A673 (cell line): ENCODE data around the gene THNSL1. TPM values are rescaled to one million over a fixed set of nuclear protein-coding genes. Genes with fewer than 3 reads are reported as not detected.

Experiments
- BruUV-seq: library from RNA; stranded (reverse); fragments of 400-500 nt; replicated peaks from 2 replicates; lab custom pipeline; 2021; lab: Mats Ljungman, UMichigan
- CTCF ChIA-PET: fragments of 300-600 bp; sonication (Branson Sonifier 250); formaldehyde crosslinking; loops from one replicate; lab custom pipeline; 2022; ENCODE audit warnings: antibody characterized with exemption; lab: Charles Lee
- POLR2A ChIA-PET: fragments of 300-600 bp; sonication (Branson Sonifier 250); formaldehyde crosslinking; loops from one replicate; lab custom pipeline; 2022; ENCODE audit warnings: antibody characterized with exemption; ENCODE audit not compliant: low non-redundant PET; lab: Charles Lee
- DNase-seq: peaks from one replicate; pipeline ENCODE4 v3.0.0-alpha.2; 2015; ENCODE audit warnings: low spot score
- H3K27ac ChIP-seq: fragments of 200-600 bp; sonication (generic); 2 replicates; pipeline ENCODE4 v1.5.1; 2016; ENCODE audit warnings: mixed run types, low read depth, mild to moderate bottlenecking, mixed read lengths, antibody characterized with exemption, low read length; ENCODE audit not compliant: poor library complexity, severe bottlenecking
- H3K27me3 ChIP-seq: fragments of 200-600 bp; sonication (generic); replicated peaks from 2 replicates; pipeline ENCODE4 v1.6.1; 2017; ENCODE audit warnings: mixed run types, low read depth, mild to moderate bottlenecking, mixed read lengths, antibody characterized with exemption, low read length; ENCODE audit not compliant: insufficient read depth, poor library complexity
- H3K36me3 ChIP-seq: fragments of 200-600 bp; sonication (generic); 2 replicates; pipeline ENCODE4 v1.6.1; 2016; ENCODE audit warnings: mixed run types, mild to moderate bottlenecking, mixed read lengths, antibody characterized with exemption, low read length; ENCODE audit not compliant: insufficient read depth, poor library complexity, severe bottlenecking
- H3K4me1 ChIP-seq: fragments of 200-600 bp; sonication (generic); 2 replicates; pipeline ENCODE4 v1.6.1; 2017; ENCODE audit warnings: mixed run types, mild to moderate bottlenecking, mixed read lengths, antibody characterized with exemption, low read length; ENCODE audit not compliant: insufficient read depth, poor library complexity, severe bottlenecking
- H3K4me3 ChIP-seq: fragments of 200-600 bp; sonication (generic); 2 replicates; pipeline ENCODE4 v1.5.1; 2016; ENCODE audit warnings: low read depth, mixed run types, mild to moderate bottlenecking, mixed read lengths, low read length; ENCODE audit not compliant: poor library complexity, severe bottlenecking
- H3K9me3 ChIP-seq: fragments of 200-600 bp; sonication (generic); 2 replicates; pipeline ENCODE4 v1.6.1; 2016; ENCODE audit warnings: mixed run types, low read depth, mild to moderate bottlenecking, mixed read lengths, antibody characterized with exemption, low read length; ENCODE audit not compliant: poor library complexity, severe bottlenecking
- EZH2 ChIP-seq: fragments of 200-600 bp; sonication (generic); IDR thresholded peaks from 2 replicates; pipeline ENCODE4 v1.6.1; 2017; ENCODE audit warnings: borderline replicate concordance, low read depth, mild to moderate bottlenecking, mixed read lengths, antibody characterized with exemption, low read length; ENCODE audit not compliant: poor library complexity, severe bottlenecking
- intact Hi-C: fragments of 100-400 bp; cut with micrococcal nuclease; formaldehyde crosslinking; loops from one replicate; pipeline ENCODE4 v1.10.0; 2022; ENCODE audit not compliant: unreplicated experiment
- total RNA-seq: library from RNA; stranded (reverse); gene quantifications from 2 replicates; pipeline ENCODE4 v1.2.3, GENCODE V29; 2021
- TF ChIP-seq, protein P1 (sequence below): fragments of 300-800, 200-600 bp; sonication (generic); conservative IDR thresholded peaks from 2 replicates; pipeline ENCODE4 v1.5.1; 2017; ENCODE audit warnings: low read depth, mild to moderate bottlenecking, antibody characterized with exemption, low read length, moderate library complexity, mixed read lengths

THNSL1 gene
- total RNA-seq, 1 experiment from 2014 or later, result 7.1 TPM

DNA sequence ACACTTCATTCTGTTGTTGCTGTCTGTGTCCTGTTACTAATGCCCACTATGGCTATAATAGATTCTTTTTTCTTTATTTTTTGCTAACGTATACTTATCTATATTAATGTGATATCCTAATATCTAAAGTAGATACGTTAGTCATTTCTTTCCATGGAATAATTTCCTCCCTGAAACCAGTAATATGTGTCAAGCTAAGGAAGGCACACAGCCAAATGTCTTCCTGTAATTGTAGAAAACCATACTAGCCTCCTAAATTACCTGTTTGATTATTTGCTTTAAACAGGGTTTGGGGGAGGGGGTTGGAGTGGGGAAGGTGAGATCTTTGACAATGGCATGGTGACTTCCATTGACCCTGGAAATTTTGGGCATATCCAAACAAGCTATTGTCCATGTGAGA is 56.4 kb downstream of the THNSL1 start:
- H3K27ac ChIP-seq, result no peak overlapping the region
- no peaks in the 10 kb centered on the region for H3K4me1 ChIP-seq
- BruUV-seq, result no TSS peak
- no peaks in the 10 kb centered on the region for H3K36me3 ChIP-seq
- no peak for DNase-seq
- no peak overlapping the region for H3K4me3 ChIP-seq
- no peak for TF ChIP-seq EZH2
- H3K27me3 ChIP-seq, result no peaks in the 10 kb centered on the region
- intact Hi-C loops, result no loop called here
- CTCF ChIA-PET, result no interaction called here
- POLR2A ChIA-PET, result no interaction called here
- no peaks in the 10 kb centered on the region for H3K9me3 ChIP-seq

- no peaks in the 10 kb centered on the region for H3K36me3 ChIP-seq
- TF ChIP-seq, protein P1, sequence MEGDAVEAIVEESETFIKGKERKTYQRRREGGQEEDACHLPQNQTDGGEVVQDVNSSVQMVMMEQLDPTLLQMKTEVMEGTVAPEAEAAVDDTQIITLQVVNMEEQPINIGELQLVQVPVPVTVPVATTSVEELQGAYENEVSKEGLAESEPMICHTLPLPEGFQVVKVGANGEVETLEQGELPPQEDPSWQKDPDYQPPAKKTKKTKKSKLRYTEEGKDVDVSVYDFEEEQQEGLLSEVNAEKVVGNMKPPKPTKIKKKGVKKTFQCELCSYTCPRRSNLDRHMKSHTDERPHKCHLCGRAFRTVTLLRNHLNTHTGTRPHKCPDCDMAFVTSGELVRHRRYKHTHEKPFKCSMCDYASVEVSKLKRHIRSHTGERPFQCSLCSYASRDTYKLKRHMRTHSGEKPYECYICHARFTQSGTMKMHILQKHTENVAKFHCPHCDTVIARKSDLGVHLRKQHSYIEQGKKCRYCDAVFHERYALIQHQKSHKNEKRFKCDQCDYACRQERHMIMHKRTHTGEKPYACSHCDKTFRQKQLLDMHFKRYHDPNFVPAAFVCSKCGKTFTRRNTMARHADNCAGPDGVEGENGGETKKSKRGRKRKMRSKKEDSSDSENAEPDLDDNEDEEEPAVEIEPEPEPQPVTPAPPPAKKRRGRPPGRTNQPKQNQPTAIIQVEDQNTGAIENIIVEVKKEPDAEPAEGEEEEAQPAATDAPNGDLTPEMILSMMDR, result no peak
- no peak for TF ChIP-seq EZH2
- H3K27ac ChIP-seq, result no peak overlapping the region
- ChIA-PET CTCF (no interaction called here), POLR2A (interaction anchor here (0.7 kb wide), 1 partner anchor 52 kb away, joined by 3 read pairs; no protein-coding TSS in a partner anchor)
- DNase-seq, result no peak
- no peak overlapping the region for H3K4me3 ChIP-seq
- no TSS peak for BruUV-seq
- intact Hi-C loops, result no loop called here
- H3K4me1 ChIP-seq, result no peaks in the 10 kb centered on the region
- H3K9me3 ChIP-seq, result no peaks in the 10 kb centered on the region
- no peaks in the 10 kb centered on the region for H3K27me3 ChIP-seq
Measured at GRCh38 chr10:25075825-25076224, 59.4 kb downstream of the THNSL1 start.

Other genes starting within 250 kb of the THNSL1 start
- 49.7 and 49.8 TPM in 2 replicates for gene PRTFDC1, start 64.0 kb upstream of the THNSL1 start, total RNA-seq
- gene ENKUR, start 454 bp upstream of the THNSL1 start, total RNA-seq, result 0.17 TPM in 1 of 2 replicates, not detected in the other
- gene GPR158, start 158.4 kb downstream of the THNSL1 start, total RNA-seq, result not detected in 2 replicates